GM19455 (cell line): Measurements from ENCODE around the gene MAPK8IP1.

Experiments used
- ATAC-seq: cut with Tn5 transposase; IDR thresholded peaks from one replicate; pipeline ENCODE4 v1.9.1; 2021; ENCODE audit not compliant: unreplicated experiment

MAPK8IP1 gene

GRCh38 chr11:45924036-45924915, 38.8 kb downstream of the MAPK8IP1 start:
- no peak for ATAC-seq

- ATAC-seq = no peak
Observed at GRCh38 chr11:45924927-45925326, 39.5 kb downstream of the MAPK8IP1 start.

DNA sequence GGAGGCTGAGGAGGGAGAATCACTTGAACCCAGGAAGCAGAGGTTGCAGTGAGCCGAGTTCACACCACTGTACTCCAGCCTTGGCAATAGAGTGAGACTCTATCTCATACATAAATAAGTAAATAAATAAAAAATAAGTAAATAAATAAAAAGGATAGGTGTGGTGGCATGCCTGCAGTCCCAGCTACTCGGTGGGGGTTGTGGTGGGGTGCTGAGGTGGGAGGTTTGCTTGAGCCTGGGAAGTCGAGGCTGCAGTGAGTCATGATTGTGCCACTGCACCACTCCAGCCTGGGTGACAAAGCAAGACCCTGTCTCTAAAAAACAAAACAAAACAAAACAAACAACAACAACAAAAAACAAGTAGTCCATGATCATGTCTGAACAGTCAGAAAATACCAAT, 40.1 kb downstream of the MAPK8IP1 start:
- ATAC-seq = no peak

- no peak for ATAC-seq
Observed at GRCh38 chr11:45926001-45926401, 40.5 kb downstream of the MAPK8IP1 start.

DNA sequence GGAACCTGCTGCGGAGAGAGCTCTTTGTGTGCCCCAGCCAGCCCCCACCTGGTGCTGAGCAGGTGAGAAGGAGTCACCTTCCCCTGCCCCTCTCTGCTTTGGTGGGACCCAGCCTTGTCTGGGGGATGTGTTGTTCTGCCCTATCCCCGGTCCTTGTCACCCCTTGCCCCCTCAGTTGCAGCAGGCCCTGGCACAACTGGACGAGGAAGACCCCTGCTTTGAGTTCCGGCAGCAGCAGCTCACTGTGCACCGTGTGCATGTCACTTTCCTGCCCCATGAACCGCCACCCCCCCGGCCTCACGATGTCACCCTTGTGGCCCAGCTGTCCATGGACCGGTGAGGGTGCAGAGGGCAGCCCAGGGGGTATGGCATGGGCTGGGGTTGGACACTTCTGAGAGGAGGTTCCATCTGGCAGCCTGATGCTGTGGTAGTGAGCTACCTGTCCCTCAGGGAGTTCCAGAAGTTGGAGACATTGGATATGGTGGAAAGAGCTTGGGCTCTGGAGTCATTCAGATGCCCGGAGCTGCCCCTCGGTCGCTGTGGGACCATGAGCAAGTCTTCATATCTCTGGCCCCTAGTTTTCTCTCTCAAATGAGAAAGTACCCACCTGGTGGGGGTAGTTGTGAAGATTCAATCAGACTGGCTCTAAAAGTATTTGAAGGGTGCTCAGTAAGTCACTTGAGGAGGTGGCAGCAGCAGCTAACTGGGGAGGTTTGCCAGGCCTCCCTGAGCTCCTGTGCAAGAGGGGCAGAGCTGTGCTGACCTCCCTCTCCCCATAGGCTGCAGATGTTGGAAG, 41.3 kb downstream of the MAPK8IP1 start:
- no peak for ATAC-seq

DNA sequence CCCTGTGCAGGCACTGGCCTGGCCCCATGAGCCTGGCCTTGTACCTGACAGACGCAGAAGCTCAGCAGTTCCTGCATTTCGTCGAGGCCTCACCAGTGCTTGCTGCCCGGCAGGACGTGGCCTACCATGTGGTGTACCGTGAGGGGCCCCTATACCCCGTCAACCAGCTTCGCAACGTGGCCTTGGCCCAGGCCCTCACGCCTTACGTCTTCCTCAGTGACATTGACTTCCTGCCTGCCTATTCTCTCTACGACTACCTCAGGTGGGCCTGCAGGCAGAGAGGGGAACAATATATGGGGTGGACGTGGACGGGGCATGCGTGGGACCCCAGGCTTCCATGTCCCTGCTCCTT, 41.9 kb downstream of the MAPK8IP1 start:
- ATAC-seq = no peak

GRCh38 chr11:45927684-45928413, 42.4 kb downstream of the MAPK8IP1 start:
- ATAC-seq = no peak

- ATAC-seq = no peak
Observed at GRCh38 chr11:45928535-45929215, 43.2 kb downstream of the MAPK8IP1 start.

DNA sequence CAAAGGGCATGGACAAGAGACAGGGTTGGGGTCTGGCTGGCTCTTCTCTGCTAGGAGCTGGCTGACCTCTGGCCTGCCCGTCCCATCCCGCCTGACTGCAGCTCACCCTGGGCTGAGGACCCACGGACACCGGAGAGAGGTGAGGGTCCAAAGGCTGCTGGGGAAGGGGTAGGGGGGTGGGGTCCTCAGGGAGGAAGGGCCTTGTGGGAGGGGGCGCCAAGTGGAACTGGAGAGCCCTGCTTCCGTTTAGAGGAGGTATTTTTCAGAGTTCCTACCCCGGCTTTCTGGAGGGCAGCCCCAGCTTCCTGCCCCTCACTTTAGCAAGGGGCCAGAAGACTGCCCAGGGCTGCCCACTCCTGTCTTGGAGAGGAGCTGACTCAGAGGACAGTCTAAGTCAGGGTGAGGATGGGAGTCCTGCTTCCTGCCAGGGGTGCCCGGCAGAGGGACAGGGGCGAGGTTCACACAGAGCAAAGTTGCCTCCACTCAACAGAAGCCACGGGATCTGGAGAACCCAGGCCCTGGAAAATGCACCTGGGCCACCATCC, 44.1 kb downstream of the MAPK8IP1 start:
- no peak for ATAC-seq

GRCh38 chr11:45930031-45930794, 44.8 kb downstream of the MAPK8IP1 start:
- ATAC-seq = peak; percentile 92

- no peak for ATAC-seq
Observed at GRCh38 chr11:45930951-45931570, 45.6 kb downstream of the MAPK8IP1 start.

DNA sequence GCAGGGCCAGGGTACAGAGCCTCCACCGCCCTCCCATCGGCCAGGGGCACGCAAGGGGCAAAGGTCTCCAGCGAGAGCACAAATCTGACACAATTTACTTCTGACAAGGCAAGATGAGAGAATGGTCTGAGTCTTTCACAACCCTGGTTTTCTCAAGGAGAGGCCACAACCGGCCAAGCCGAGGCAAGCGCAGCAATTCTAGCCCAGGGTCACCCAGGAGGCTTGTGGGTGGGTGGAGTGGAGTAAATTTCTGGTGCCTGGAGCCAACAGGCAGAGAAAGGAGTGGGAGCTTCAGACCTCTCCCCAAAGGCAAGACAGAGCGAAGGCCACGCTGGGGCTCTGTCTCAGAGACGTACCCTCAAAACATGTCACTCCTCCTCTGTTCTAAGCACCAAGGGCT, 46.3 kb downstream of the MAPK8IP1 start:
- no peak for ATAC-seq

DNA sequence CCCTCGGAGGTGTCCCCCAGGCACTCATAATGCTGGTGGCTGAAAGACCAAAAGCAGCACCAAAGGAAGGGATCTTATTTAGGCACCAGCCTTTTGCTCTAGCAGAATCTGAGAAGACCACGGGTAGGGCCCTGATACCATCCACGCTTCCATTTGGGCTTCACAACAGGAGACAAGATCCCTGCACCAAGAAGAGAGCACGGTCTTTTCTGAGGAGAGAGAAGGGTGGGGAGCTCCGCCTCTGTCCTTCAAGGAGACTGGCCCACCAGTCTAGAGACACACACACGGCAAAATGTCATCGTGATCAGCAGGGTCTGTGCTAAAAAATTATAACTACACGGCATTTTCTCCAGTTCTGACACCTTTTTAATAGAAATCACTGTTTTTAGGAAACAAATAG, 46.8 kb downstream of the MAPK8IP1 start:
- ATAC-seq = no peak

GRCh38 chr11:45933131-45933831, 47.8 kb downstream of the MAPK8IP1 start:
- ATAC-seq = no peak

GRCh38 chr11:45933846-45934579, 48.6 kb downstream of the MAPK8IP1 start:
- no peak for ATAC-seq

DNA sequence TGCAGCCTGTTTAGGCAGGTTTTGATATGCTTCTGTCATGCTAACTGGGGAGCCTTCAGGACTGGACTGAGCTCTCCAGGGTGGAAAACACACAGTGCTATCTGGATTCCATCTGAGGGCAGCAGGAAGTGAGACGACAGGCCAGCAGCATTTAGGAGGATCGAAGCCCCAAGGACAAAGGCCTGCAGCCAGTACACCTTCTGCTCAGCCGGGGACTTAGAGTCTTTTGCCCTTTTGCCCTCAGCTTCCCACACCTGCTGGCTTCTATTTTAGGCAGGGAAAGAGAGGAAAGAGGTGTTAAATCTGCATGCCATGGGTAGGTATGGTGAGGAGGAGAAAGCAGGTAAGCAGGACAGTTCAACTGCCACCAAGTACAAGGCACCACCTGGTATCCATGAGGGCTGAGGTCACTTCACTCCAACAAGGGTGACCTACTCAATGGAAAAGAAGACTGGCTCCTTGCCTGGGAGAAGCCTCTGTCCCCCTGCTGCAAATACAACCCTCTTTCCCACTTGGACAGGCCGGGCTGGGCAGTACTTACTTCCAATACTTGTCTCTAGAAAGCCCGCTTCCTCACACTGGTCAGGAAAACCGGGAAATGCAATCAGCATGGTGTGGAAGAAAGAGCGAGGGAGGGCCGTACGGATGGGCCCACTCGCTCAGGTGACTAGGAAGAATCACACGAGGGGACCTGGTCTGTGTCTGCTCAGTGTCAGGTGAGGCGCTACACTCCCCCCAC, 49.3 kb downstream of the MAPK8IP1 start:
- ATAC-seq = no peak

GRCh38 chr11:45935349-45936064, 50.1 kb downstream of the MAPK8IP1 start:
- no peak for ATAC-seq
